HG03025 (cell line): ENCODE measurements around the gene MOBP.

Experiments
- ATAC-seq: cut with Tn5 transposase; IDR thresholded peaks from one replicate; pipeline ENCODE4 v1.9.1; 2021; ENCODE audit warnings: mild to moderate bottlenecking, moderate library complexity; ENCODE audit not compliant: unreplicated experiment, low FRiP score

The MOBP gene

DNA sequence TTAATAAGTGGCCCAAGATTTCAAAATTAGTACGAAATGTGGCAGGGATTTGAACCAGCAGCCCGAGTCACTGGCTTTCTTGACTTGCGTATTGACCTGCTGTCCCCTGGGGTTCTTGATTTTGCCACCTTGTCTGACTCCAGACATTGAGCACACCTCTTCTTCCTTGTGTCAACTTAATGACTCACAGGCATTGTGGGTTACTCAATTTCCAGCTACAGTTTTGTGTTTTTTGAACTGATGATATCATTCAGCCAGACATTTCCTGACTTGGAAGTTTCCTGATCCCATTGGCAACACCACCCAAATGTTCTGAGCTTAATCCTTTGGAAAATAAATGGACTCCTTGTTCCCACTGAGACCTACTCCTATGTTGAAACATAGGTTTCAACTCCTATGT lies 64.2 kb downstream of the MOBP start:
- ATAC-seq, result no peak

DNA sequence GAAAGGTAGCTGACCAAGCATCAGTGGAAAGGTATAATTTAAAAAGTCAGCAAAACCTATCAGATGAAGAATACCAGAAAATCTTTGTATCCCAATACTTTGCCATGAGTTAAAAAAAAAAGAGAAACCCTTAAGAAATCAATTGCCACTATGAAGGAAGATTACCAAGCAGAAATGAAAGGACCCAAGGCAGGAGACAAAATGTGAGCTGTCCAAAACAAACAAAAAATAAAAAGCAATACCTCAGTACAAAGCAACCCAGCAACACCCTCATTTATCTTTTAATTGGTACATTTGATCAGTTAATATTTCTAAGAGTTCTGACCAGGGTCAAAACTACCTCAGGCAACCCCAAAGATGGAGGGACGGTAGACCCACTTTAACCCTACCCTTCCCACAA lies 65.3 kb downstream of the MOBP start:
- no peak for ATAC-seq

DNA sequence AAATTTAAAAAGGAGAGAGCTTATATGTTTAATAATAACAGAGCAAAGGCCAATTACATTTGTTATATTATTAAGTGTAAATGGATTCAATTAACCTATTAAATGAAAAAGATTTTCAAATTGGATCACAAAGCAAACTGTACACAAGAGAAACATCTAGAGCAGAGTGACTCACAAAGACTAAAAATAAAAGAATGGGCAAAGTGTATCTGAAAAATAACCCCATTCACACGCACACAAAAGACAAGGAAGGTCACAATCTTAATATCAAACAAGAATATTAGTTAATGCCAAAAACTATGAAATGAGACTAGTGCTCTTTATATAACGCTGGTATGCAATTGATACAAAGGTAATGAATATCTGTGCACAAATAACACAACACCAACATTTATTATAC lies 65.7 kb downstream of the MOBP start:
- no peak for ATAC-seq

DNA sequence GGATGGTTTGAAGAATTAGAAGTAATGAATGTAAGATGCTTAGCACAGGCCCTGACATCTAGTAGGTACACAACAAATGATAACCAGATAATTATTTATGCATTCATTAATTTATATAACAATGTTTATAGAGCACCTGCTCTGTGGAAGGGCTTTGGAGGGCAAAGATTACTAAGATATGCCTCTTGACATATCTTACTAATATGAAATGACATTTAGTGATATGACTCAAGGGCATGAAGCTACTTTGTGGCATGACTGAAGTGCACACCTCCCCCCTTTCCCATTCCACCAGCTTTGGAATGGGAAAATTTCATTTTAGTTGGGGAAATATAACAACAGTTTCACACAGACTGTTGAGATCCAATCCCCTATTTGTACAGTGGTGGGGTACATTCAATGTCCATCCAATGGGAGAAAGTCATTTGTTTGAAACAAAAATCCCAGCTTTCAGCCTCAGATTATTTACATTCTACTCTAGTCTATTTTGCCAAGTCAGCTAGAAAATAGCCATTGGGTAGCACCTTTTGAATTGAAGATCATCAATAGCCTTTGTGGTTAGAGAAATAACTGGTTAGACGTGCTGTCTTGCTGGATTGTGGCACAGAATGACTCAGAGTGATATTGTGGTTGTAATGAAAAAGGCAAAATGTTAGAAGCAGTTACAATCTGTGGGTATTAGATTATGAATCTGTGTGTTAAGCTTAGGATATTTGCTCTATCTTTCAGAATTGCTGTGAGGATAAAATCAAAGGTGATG lies 72.9 kb downstream of the MOBP start:
- ATAC-seq, result no peak

DNA sequence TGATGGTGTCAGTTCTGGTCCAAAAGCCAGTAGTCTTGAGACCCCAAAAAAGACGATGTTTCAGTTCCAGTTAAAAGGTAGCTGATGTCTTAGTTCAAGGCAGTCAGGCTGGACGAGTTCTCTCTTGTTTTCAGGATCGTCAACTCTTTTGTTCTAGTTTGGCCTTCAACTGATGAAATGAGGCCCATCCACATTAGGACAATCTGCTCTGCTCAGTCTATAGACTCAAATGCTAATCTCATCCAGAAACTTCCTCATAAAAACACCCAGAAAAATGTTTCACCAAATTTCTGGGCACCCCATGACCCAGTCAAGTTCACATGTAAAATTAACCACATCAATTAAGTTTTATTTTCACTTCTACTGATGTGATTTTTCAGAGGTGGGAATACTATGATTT lies 74.0 kb downstream of the MOBP start:
- no peak for ATAC-seq

DNA sequence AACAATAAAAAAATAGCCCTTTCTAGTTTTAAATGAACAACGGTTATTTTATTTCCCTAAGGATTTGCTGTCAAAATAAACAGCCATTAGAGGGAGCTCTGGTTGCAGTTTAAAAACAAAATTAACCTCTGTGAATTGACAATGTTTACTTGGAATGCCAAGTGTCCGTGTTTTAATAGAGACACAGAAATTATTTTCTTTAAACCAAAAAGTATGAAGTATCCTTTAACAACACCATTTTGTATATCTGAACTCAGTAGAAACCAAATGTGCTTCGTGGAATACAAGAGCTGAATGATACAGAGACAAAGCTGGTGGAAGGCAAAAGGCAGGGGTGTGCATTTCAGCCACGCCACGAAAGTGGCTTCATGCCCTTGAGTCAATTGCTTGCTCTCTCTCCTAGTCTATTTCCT lies 74.4 kb downstream of the MOBP start:
- ATAC-seq, result no peak

DNA sequence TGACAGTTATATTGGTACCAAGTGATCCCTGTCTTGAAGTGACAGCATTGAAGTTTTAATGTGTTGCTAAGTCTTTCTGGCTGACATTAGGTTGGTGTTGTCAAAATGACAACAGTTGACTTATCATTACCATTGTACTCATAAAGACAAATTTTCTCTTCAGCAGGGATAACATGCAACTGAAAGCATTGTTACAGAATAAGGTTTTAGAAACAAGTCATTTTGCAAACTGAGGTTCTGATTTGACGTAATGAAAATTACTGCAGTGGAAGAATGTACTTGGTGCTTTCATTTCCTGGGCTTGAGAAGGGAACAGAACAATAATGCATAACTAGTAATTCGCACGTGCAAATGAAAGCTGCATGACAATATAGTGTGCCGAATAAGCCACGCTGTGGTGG lies 75.1 kb downstream of the MOBP start:
- ATAC-seq, result no peak

DNA sequence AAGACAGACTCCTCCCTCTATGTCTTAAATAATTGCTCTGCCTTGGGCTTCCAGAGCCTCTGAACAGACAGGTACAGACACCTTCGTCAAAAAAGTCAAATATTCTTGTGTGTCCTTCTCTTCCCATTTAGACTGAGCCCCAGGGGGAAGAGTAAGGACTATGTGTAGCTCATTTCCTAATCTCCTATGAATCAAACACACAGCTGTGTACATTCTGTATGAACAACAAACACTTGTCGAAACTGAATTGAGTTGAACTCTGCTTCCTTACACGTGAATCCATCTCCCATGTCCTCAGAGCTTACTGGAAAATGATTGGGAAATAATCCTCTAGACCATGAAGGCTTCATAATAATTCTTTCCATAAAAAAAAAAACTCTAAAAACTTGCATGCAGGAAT lies 80.8 kb downstream of the MOBP start:
- no peak for ATAC-seq

DNA sequence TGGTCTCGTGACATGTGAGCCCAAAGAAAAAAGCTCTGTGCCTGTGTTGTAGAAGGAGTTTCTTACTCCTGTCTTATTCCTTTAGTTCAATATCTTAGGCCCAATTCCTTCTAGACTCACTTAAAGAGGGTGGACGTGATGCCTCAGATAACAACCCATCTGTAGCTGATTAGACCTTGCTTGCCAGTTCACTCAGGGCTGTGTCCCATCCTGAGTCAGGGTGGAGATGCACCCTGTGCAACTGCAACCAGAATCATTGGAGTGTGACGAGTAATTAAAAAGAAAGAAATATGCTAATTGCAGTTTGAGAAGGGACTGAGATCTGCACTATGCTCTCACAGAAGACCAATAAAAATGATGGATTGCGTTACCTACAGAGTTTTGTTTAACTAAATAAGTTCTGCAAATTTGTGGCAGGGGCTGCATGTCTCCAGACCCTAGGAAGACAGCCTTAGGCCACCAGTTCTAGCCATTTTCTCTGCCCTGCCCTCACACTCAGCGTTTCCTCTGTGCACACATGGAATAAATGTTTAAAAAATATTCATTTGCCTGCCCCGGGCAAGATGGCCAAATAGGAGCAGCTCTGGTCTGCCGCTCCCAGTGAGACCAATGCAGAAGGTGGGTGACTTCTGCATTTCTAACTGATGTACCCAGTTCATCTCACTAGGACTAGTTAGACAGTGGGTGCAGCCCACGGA lies 83.0 kb downstream of the MOBP start:
- no peak for ATAC-seq
